ENCODE measurements around the gene FBXW2.

- TF ChIP-seq SREBF2 (IDR thresholded peaks at IDR 0.05; ENCODE audit: low read length) (no peak), JUNB (IDR thresholded peaks at IDR 0.05) (no peak), NBN (IDR thresholded peaks at IDR 0.05) (no peak), ATF7 (IDR thresholded peaks at IDR 0.05; ENCODE audit: low read depth) (no peak), HDAC2 (IDR thresholded peaks at IDR 0.05) (no peak), ZNF384 (IDR thresholded peaks at IDR 0.05; ENCODE audit: borderline replicate concordance, low read depth, low read length) (no peak), POLR2AphosphoS5 (IDR thresholded peaks at IDR 0.05; ENCODE audit: low read length) (no peak), ASH2L (IDR thresholded peaks at IDR 0.05; ENCODE audit: borderline replicate concordance, low read depth) (no peak), EP300 (IDR thresholded peaks at IDR 0.05; ENCODE audit: borderline replicate concordance in 1 of 2, control insufficient read depth in 1 of 2, low read depth in 2 of 2, low read length in 2 of 2) (no peak), FOS (IDR thresholded peaks at IDR 0.05; ENCODE audit: borderline replicate concordance, extremely low read depth, insufficient read length) (no peak), CTCF (IDR thresholded peaks at IDR 0.05 in 2 of 3, conservative IDR thresholded peaks at IDR 0.05 in 1 of 3; ENCODE audit: control insufficient read depth in 2 of 3, extremely low read depth in 1 of 3, insufficient read depth in 1 of 3, low read depth in 3 of 3, low read length in 3 of 3) (no peak), SIN3A (IDR thresholded peaks at IDR 0.05; ENCODE audit: low read depth, low read length) (no peak), ZBTB11 (CRISPR knock-in tag; IDR thresholded peaks at IDR 0.05) (no peak)
Measured at GRCh38 chr9:120777229-120777628, 16.0 kb downstream of the FBXW2 start.

Data from GM12878 (cell line).